Stimulated activated CD8-positive, alpha-beta memory T cell treated with anti-CD3 and anti-CD28 coated beads, Interleukin-15, amount 100 ng/mL, for 4 hours (primary cell): ENCODE results near the gene NUP88.

Experiments
- DNase-seq, 2 donors: peaks; one replicate each; pipeline ENCODE4 v3.0.0-alpha.2; 2020; ENCODE audit warnings: low read depth in 2 of 2

The NUP88 gene

DNA sequence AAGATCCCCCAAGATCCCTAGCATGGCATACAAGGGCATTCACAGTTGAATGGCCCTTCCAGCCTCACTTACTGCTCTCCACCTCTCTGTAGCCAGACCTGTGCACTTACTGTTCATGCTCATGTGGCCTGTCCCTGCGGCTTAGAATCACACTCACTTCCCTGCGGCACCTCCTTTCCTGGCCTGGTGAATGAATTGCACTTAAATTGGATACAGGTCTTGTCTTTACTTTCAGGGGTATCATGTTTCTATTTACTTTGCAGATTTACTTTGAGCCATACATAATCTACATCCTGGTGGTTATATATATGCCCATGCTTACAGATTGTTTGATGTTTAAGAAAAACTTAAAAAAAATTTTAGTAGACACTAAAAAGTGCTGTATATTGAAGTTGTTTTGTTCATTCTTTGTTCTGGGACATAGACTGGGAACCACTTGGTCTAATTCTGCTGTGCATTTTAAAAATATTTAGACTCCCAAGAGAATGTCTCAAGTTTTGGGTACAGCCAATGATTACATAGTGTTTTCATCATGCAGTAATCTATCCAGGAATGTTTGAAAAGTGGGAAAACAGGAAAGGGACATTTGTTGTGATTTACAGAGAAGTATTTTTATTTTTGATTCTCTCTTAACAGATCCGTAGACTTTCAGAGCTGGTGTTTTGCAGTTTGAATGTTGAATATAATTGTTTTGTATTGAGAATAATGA lies 63.9 kb downstream of the NUP88 start:
- no peak for DNase-seq

DNA sequence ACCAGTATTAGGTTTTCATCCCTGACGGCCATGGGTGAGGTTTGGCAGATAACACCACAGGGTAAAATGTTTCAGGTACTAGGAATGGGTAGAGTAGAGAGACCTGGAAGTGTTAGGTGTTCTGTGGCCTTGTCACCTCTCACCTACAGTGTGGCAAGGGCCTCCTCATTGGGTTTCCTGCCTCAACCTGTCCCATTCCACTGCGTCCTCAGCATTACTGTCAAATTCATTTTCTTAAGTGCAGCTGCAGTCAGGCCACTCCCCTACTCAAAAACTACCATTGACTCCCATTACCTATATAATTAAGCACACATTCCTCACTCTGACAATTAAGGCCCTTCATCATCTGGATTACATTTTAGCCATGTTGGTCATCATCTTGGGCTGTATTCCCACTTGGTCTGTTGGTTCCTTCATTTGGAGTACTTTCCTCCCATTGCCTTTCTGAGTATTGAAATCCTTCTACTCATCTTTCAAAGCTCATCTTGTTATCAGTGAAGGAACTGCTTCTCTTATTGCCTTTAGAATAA lies 64.5 kb downstream of the NUP88 start:
- no peak for DNase-seq

DNA sequence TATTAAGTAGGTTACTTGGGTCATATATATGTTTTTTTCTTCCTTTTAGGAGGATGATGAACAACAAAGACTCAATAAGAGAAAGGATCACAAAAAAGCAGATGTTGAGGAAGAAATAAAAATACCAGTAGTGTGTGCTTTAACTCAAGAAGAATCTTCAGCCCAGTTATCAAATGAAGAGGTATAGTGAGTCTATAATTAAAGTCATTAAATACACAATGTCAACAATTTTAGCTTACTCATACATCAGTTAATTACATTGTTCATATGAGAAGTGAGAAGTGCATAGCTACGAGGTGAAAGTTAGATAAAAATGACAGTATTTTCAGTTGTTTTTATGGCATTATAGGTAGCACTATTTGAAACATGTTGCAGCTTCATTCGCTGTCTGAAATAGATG lies 65.2 kb downstream of the NUP88 start:
- no peak for DNase-seq

DNA sequence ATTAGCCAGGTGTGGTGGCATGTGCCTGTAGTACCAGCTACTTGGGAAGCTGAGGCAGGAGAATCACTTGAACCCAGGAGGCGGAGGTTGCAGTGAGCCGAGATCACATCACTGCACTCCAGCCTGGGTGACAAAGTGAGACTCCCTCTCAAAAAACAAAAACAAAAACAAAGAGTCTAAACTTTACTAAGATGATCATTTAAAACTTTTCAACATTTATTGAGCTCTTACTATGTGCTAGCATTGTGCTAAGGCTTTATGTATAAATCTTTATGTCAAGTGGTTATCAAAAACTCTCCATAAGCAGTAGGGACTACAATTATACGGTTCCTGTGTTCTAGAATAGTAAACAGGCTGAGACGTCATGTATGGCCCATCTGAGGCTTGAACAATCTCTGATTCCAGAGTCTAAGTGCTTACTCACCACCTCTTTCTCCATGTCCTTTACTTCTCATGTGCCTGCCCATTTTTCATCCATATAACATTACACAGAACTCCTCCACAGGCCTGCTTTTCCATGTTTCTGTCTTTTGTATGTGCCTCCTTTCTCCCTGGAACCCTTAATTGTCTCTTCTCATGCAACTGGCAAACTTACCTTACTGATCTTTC lies 66.7 kb downstream of the NUP88 start:
- DNase-seq = no peak

DNA sequence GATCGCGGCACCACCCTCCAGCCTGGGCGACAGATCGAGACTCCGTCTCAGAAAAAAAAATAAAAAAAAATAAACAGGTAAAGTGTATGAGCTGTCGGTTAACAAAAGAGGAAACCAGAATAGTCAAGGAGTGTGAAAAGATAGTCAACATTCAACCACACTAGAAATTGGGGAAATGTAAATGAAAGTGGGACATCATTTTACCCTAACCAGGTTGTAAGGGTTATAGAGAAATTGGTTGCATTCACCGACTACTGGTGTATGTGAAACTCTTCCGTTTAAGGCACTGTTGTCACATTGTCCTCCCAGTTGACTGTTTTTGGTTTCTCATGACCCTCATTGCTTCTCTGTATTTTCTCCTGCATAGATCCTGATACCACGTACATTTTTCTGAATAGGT lies 74.5 kb downstream of the NUP88 start:
- DNase-seq = no peak
